B cell (primary cell): Measurements from ENCODE around the gene CCDC6. TPM values are rescaled to one million over a fixed set of nuclear protein-coding genes. Genes with fewer than 3 reads are reported as not detected.

Source experiments
- ATAC-seq: fragments of 200-7000 bp; cut with Tn5 transposase; one replicate; pipeline ENCODE4 v1.10.0; 2021; ENCODE audit warnings: low read depth, mild to moderate bottlenecking, moderate number of reproducible peaks, moderate library complexity
- CTCF ChIA-PET: fragments of 350-600 bp; sonication (Branson Sonifier 250); formaldehyde crosslinking; loops from one replicate; lab custom pipeline; 2021; ENCODE audit warnings: antibody characterized with exemption, inconsistent platforms; lab: Charles Lee
- POLR2A ChIA-PET: fragments of 350-600 bp; sonication (Branson Sonifier 250); formaldehyde crosslinking; loops from one replicate; lab custom pipeline; 2021; ENCODE audit warnings: antibody characterized with exemption; lab: Charles Lee
- DNase-seq: peaks from one replicate; pipeline ENCODE4 v3.0.0; 2013
- H2AFZ ChIP-seq: 2 replicates; pipeline ENCODE4 v1.6.1; 2012; ENCODE audit warnings: mild to moderate bottlenecking, low read depth, low read length; ENCODE audit not compliant: insufficient read depth, poor library complexity, severe bottlenecking
- H3K27ac ChIP-seq, 2 donors: 1 replicate in 1 of 2; 2 replicates in 1 of 2; pipeline ENCODE4 v1.5.1; 2012 to 2013; ENCODE audit warnings: low read length in 2 of 2, mild to moderate bottlenecking in 2 of 2, moderate library complexity in 1 of 2
- H3K27me3 ChIP-seq, 4 experiments: fragments of 200-600 bp in 1 of 4; sonication (generic) in 1 of 4; replicated peaks in 1 of 4; 1 replicate in 2 of 4; 2 replicates in 2 of 4; pipeline versions ENCODE4 v1.6.1 to v1.7.0; 2013 to 2016; ENCODE audit warnings: low read length in 3 of 4, mild to moderate bottlenecking in 2 of 4, mixed read lengths in 1 of 4, moderate library complexity in 1 of 4; ENCODE audit not compliant: insufficient read depth in 4 of 4, control insufficient read depth in 3 of 4; ENCODE audit errors: control extremely low read depth in 1 of 4
- H3K36me3 ChIP-seq, 2 experiments: replicated peaks in 1 of 2; 1 replicate in 1 of 2; 2 replicates in 1 of 2; pipeline versions ENCODE4 v1.6.1 to v1.7.1; 2013; ENCODE audit warnings: low read length in 1 of 2; ENCODE audit not compliant: insufficient read depth in 2 of 2, control insufficient read depth in 1 of 2; ENCODE audit errors: control extremely low read depth in 1 of 2, extremely low read depth in 1 of 2
- H3K4me1 ChIP-seq, 2 donors: fragments of 200-600 bp in 1 of 2; sonication (generic) in 1 of 2; 1 replicate in 1 of 2; 2 replicates in 1 of 2; pipeline versions ENCODE4 v1.5.1 to v1.6.1; 2013 to 2017; ENCODE audit warnings: low read length in 2 of 2; ENCODE audit not compliant: control insufficient read depth in 2 of 2, insufficient read depth in 2 of 2
- H3K4me2 ChIP-seq: replicated peaks from 2 replicates; pipeline ENCODE3; 2012; ENCODE audit warnings: mild to moderate bottlenecking, low read depth, low read length; ENCODE audit not compliant: poor library complexity, severe bottlenecking
- H3K4me3 ChIP-seq, 5 experiments: fragments of 200-600 bp in 1 of 5; sonication (generic) in 1 of 5; 1 replicate in 3 of 5; 2 replicates in 2 of 5; pipeline versions ENCODE4 v1.5.1 to v1.7.0; 2011 to 2016; ENCODE audit warnings: low read length in 4 of 5, mild to moderate bottlenecking in 4 of 5, low read depth in 2 of 5, control low read depth in 1 of 5, moderate library complexity in 1 of 5; ENCODE audit not compliant: insufficient read depth in 1 of 5; ENCODE audit errors: control extremely low read depth in 1 of 5, extremely low read depth in 1 of 5
- H3K79me2 ChIP-seq: fragments of 200-600 bp; sonication (generic); one replicate; pipeline ENCODE4 v1.6.0; 2016; ENCODE audit warnings: low read length; ENCODE audit not compliant: control insufficient read depth, insufficient read depth
- H3K9ac ChIP-seq: fragments of 200-600 bp; sonication (generic); 2 replicates; pipeline ENCODE4 v1.6.1; 2017; ENCODE audit warnings: mild to moderate bottlenecking, low read length, moderate library complexity
- H3K9me3 ChIP-seq, 3 donors: one replicate each; pipeline versions ENCODE4 v1.6.1 to v1.7.1; 2013; ENCODE audit warnings: low read length in 2 of 3; ENCODE audit not compliant: control insufficient read depth in 2 of 3, insufficient read depth in 1 of 3; ENCODE audit errors: control extremely low read depth in 1 of 3
- H4K20me1 ChIP-seq: 2 replicates; pipeline ENCODE4 v1.6.0; 2012; ENCODE audit warnings: mild to moderate bottlenecking, low read length; ENCODE audit not compliant: insufficient read depth, control insufficient read depth, poor library complexity, severe bottlenecking
- H3K27ac Mint-ChIP-seq: one replicate; pipeline ENCODE4 v1.8.0; 2021; ENCODE audit warnings: mixed read lengths
- H3K27me3 Mint-ChIP-seq: one replicate; pipeline ENCODE4 v1.8.0; 2021; ENCODE audit warnings: mixed read lengths
- H3K4me1 Mint-ChIP-seq: one replicate; pipeline ENCODE4 v1.8.0; 2021; ENCODE audit warnings: mixed read lengths
- H3K4me3 Mint-ChIP-seq: one replicate; pipeline ENCODE4 v1.8.0; 2021; ENCODE audit warnings: mixed read lengths
- H3K9me3 Mint-ChIP-seq: one replicate; pipeline ENCODE4 v1.8.0; 2022; ENCODE audit warnings: mixed read lengths; ENCODE audit not compliant: insufficient read depth
- CTCF ChIP-seq: fragments of 200-600 bp; IDR thresholded peaks from one replicate; pipeline ENCODE4 v1.8.0; 2022; ENCODE audit warnings: antibody characterized with exemption, mild to moderate bottlenecking
- EZH2 ChIP-seq: IDR thresholded peaks from 2 replicates; pipeline ENCODE4 v1.6.1; 2012; ENCODE audit warnings: borderline replicate concordance, low read depth, mild to moderate bottlenecking, moderate library complexity, low read length; ENCODE audit not compliant: insufficient read depth, poor library complexity, severe bottlenecking
- WGBS: methylation state at CpG from one replicate; pipeline ENCODE4 v1.1.5; 2013; ENCODE audit warnings: missing lambda C conversion rate; ENCODE audit not compliant: insufficient coverage; 5-methylcytosine and 5-hydroxymethylcytosine counted together
- intact Hi-C: fragments of 100-400 bp; cut with micrococcal nuclease; formaldehyde crosslinking; loops from one replicate; pipeline ENCODE4 v1.10.0; 2022
- polyA plus RNA-seq: library from polyadenylated mRNA; depleted of rRNA; stranded (reverse); fragments of >200 nt; gene quantifications from 2 replicates; pipeline ENCODE4 v1.2.3, GENCODE V29; 2012
- total RNA-seq, 2 donors: library from RNA; stranded (reverse); fragments of 120-200 nt in 1 of 2; gene quantifications; 1 replicate in 1 of 2; 2 replicates in 1 of 2; pipeline versions ENCODE4 v1.2.3 to v1.2.4, GENCODE V29; 2013 to 2022

Gene CCDC6
- total and polyA plus RNA-seq, 2 donors (not counting 1 experiment from before 2014, with no cell fraction given), result 18.2 to 30.1 TPM

GRCh38 chr10:59856104-59856503 is 50.3 kb downstream of the CCDC6 start:
- Histone ChIP-seq H3K27me3 (no peaks in the 10 kb centered on the region), H2AFZ (no peak overlapping the region), H3K4me3 (no peak overlapping the region), H3K4me2 (no peak overlapping the region), H3K4me1 (peaks cover 33 to 49% of the 10 kb centered on the region in 2 donors), H4K20me1 (peaks cover 41% of the 10 kb centered on the region), H3K27ac (no peak overlapping the region), H3K9ac (no peak overlapping the region), H3K79me2 (peaks cover 100% of the 10 kb centered on the region), H3K36me3 (peaks cover 0 to 2% of the 10 kb centered on the region in 2 experiments), H3K9me3 (peaks cover 0 to 4% (median 4%) of the 10 kb centered on the region in 3 donors)
- TF ChIP-seq CTCF (no peak), EZH2 (no peak)
- no peak overlapping the region for H3K4me3 Mint-ChIP-seq
- H3K27me3 Mint-ChIP-seq, result no peaks in the 10 kb centered on the region
- DNase-seq (no peak), ATAC-seq (no peak)
- ChIA-PET CTCF (interaction anchor here (0.6 to 6.0 kb wide), 5 partner anchors 9 to 230 kb away, joined by 3 to 44 read pairs (median 4); partner anchors contain the start of gene CCDC6), POLR2A (interaction anchor here (0.6 kb wide), 1 partner anchor 40 kb away, joined by 6 read pairs; no protein-coding TSS in a partner anchor)
- H3K27ac Mint-ChIP-seq, result no peak overlapping the region
- H3K9me3 Mint-ChIP-seq, result no peaks in the 10 kb centered on the region
- whole genome bisulfite sequencing, result 100% methylated on average over 1 of the region's 3 CpGs
- peaks cover 72% of the 10 kb centered on the region for H3K4me1 Mint-ChIP-seq
- intact Hi-C loops, result no loop called here

GRCh38 chr10:59854571-59854970 is 51.8 kb downstream of the CCDC6 start:
- Mint-ChIP-seq H3K4me3 (peak overlapping the region; percentile 23), H3K4me1 (peaks cover 74% of the 10 kb centered on the region), H3K9me3 (no peaks in the 10 kb centered on the region), H3K27ac (peak overlapping the region; percentile 15), H3K27me3 (no peaks in the 10 kb centered on the region)
- intact Hi-C loops, result no loop called here
- no peak for ATAC-seq
- Histone ChIP-seq H3K27me3 (no peaks in the 10 kb centered on the region), H3K9ac (no peak overlapping the region), H3K27ac (no peak overlapping the region), H2AFZ (no peak overlapping the region), H3K4me2 (no peak overlapping the region), H3K4me3 (no peak overlapping the region), H3K9me3 (peaks cover 0 to 4% (median 4%) of the 10 kb centered on the region in 3 donors), H3K36me3 (peaks cover 2 to 10% of the 10 kb centered on the region in 2 experiments), H4K20me1 (peaks cover 29% of the 10 kb centered on the region), H3K79me2 (peaks cover 100% of the 10 kb centered on the region), H3K4me1 (peaks cover 33 to 51% of the 10 kb centered on the region in 2 donors)
- ChIA-PET POLR2A (no interaction called here), CTCF (interaction anchor here (1.2 to 6.0 kb wide), 2 partner anchors 10 to 13 kb away, joined by 3 to 44 read pairs; no protein-coding TSS in a partner anchor)
- TF ChIP-seq CTCF (no peak), EZH2 (no peak)
- 97% methylated on average over 3 of the region's 4 CpGs for WGBS
- no peak for DNase-seq
